CD4-positive, alpha-beta memory T cell (primary cell): ENCODE data around the gene CHRNE. TPM values are rescaled to one million over a fixed set of nuclear protein-coding genes. Genes with fewer than 3 reads are reported as not detected.

Source experiments
- CTCF ChIA-PET: fragments of 350-600 bp; sonication (Branson Sonifier 250); formaldehyde crosslinking; loops from one replicate; lab custom pipeline; 2021; ENCODE audit warnings: inconsistent platforms; ENCODE audit not compliant: partially characterized antibody; lab: Charles Lee
- POLR2A ChIA-PET: fragments of 350-600 bp; sonication (Branson Sonifier 250); formaldehyde crosslinking; loops from one replicate; lab custom pipeline; 2021; ENCODE audit not compliant: partially characterized antibody; lab: Charles Lee
- DNase-seq, 5 donors: peaks; one replicate each; pipeline versions ENCODE4 v3.0.0 to v3.0.0-alpha.2; 2020 to 2022; ENCODE audit warnings: mixed read lengths in 1 of 5
- H3K27ac ChIP-seq: one replicate; pipeline ENCODE4 v1.7.0; 2013; ENCODE audit warnings: low read depth, low read length
- H3K27me3 ChIP-seq: 2 replicates; pipeline ENCODE4 v1.7.0; 2013; ENCODE audit warnings: mild to moderate bottlenecking, low read length, moderate library complexity; ENCODE audit not compliant: insufficient read depth
- H3K36me3 ChIP-seq: 2 replicates; pipeline ENCODE4 v1.7.0; 2013; ENCODE audit warnings: mild to moderate bottlenecking, low read length, moderate library complexity; ENCODE audit not compliant: insufficient read depth
- H3K4me1 ChIP-seq: 2 replicates; pipeline ENCODE4 v1.7.0; 2013; ENCODE audit warnings: mild to moderate bottlenecking, low read length, moderate library complexity; ENCODE audit not compliant: insufficient read depth
- H3K4me3 ChIP-seq, 2 donors: one replicate each; pipeline ENCODE4 v1.7.0; 2013; ENCODE audit warnings: low read length in 2 of 2, mild to moderate bottlenecking in 1 of 2
- H3K9me3 ChIP-seq, 2 donors: one replicate each; pipeline ENCODE4 v1.7.0; 2013; ENCODE audit warnings: low read length in 2 of 2, control low read depth in 1 of 2; ENCODE audit not compliant: control insufficient read depth in 1 of 2
- H3K27ac Mint-ChIP-seq, 7 donors: one replicate each; pipeline ENCODE4 v1.8.0; 2020 to 2021; ENCODE audit warnings: mixed read lengths in 7 of 7, mild to moderate bottlenecking in 6 of 7, inconsistent platforms in 3 of 7, moderate library complexity in 3 of 7
- H3K27me3 Mint-ChIP-seq, 2 donors: one replicate each; pipeline ENCODE4 v1.8.0; 2020 to 2021; ENCODE audit warnings: mixed read lengths in 2 of 2
- H3K36me3 Mint-ChIP-seq, 2 donors: one replicate each; pipeline ENCODE4 v1.8.0; 2020 to 2021; ENCODE audit warnings: mixed read lengths in 2 of 2, inconsistent platforms in 1 of 2, mild to moderate bottlenecking in 1 of 2
- H3K4me1 Mint-ChIP-seq, 4 donors: one replicate each; pipeline ENCODE4 v1.8.0; 2020 to 2021; ENCODE audit warnings: mixed read lengths in 4 of 4, mild to moderate bottlenecking in 1 of 4
- H3K4me3 Mint-ChIP-seq, 8 donors: one replicate each; pipeline ENCODE4 v1.8.0; 2020 to 2021; ENCODE audit warnings: mixed read lengths in 8 of 8, mild to moderate bottlenecking in 7 of 8, moderate library complexity in 6 of 8, inconsistent platforms in 3 of 8
- H3K9me3 Mint-ChIP-seq, 8 donors: one replicate each; pipeline ENCODE4 v1.8.0; 2020 to 2021; ENCODE audit warnings: mixed read lengths in 8 of 8, mild to moderate bottlenecking in 5 of 8, inconsistent platforms in 3 of 8, moderate library complexity in 1 of 8
- intact Hi-C: fragments of 100-400 bp; cut with micrococcal nuclease; formaldehyde crosslinking; loops from one replicate; pipeline ENCODE4 v1.15.1; 2023
- polyA plus RNA-seq, 2 donors: library from polyadenylated mRNA; unstranded; fragments of 300-500 nt; fragmentation: Illumina TruSeq; gene quantifications; one replicate each; pipeline ENCODE4 v1.2.3, GENCODE V29; 2021
- total RNA-seq, 2 experiments: library from RNA; stranded (reverse); gene quantifications; one replicate each; pipeline ENCODE4 v1.2.3, GENCODE V29; 2021

Gene CHRNE
- total and polyA plus RNA-seq, 4 experiments from 2014 or later: 0.08 to 1.3 (median 0.42) TPM

DNA sequence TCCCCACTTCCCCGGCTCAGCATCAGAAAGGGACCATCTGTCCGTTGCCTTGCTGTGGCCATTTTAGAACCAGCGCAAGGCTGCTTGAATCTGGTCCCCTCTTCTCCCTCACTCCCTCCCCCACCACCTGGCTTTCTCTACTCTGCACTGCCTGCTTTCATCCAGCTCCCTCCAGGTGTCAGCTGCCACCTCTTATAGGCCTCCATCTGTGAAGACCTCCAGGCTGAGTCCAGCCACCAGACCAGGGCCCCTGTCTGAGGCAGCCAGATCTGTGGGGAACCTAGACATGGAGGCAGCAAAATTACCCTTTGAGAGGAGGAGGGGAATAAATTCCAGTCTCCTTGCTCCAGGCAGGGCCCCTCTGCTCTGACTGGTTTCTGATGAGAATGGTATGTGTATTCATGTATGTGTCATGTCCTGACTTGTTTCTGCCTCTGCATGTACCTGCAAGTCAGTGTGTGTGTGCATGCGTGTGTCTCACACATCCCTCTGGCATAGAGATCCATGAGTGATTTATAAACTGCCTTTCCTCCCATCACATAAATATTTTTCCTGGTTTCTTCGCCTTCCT is 48.7 kb downstream of the CHRNE start:
- Histone ChIP-seq H3K36me3 (peaks cover 2% of the 10 kb centered on the region), H3K4me1 (peaks cover 24% of the 10 kb centered on the region), H3K9me3 (no peaks in the 10 kb centered on the region), H3K4me3 (no peak overlapping the region), H3K27me3 (no peaks in the 10 kb centered on the region), H3K27ac (no peak overlapping the region)
- CTCF ChIA-PET: no interaction called here
- Mint-ChIP-seq H3K27me3 (no peaks in the 10 kb centered on the region), H3K4me1 (peaks cover 38 to 77% (median 50%) of the 10 kb centered on the region in 4 donors), H3K9me3 (peaks cover 0 to 7% (median 3%) of the 10 kb centered on the region in 8 donors), H3K36me3 (peaks cover 22 to 29% of the 10 kb centered on the region in 2 donors), H3K4me3 (peak overlapping the region in 1 of 8 donors; percentile 11), H3K27ac (peak overlapping the region in 3 of 7 donors; percentile 41 to 76 (median 42))
- DNase-seq: no peak
- intact Hi-C loops: no loop called here
- POLR2A ChIA-PET: no interaction called here

DNA sequence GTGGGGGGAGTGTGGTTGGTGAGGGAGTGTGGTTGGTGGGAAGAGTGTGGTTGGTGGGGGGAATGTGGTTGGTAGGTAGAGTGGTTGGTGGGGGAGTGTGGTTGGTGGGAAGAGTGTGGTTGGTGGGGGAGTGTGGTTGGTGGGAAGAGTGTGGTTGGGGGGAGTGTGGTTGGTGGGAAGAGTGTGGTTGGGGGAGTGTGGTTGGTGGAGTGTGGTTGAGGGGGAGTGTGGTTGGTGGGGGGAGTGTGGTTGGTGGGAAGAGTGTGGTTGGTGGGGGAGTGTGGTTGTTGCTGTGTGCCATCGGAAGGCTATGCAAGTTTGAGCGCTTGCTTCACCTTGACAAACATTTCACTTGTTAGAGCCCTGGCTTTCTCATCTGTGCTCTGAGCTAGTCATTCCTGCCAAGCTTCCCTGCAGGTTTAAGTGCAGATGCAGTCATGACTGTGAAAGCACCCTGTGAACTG is 49.7 kb downstream of the CHRNE start:
- Histone ChIP-seq H3K27me3 (no peaks in the 10 kb centered on the region), H3K9me3 (no peaks in the 10 kb centered on the region), H3K4me1 (peaks cover 24% of the 10 kb centered on the region), H3K27ac (no peak overlapping the region), H3K36me3 (no peaks in the 10 kb centered on the region), H3K4me3 (no peak overlapping the region)
- Mint-ChIP-seq H3K4me1 (peaks cover 35 to 72% (median 49%) of the 10 kb centered on the region in 4 donors), H3K9me3 (peaks cover 0 to 7% (median 3%) of the 10 kb centered on the region in 8 donors), H3K27me3 (no peaks in the 10 kb centered on the region), H3K36me3 (peaks cover 20 to 29% of the 10 kb centered on the region in 2 donors), H3K27ac (peak overlapping the region in 3 of 7 donors; percentile 6 to 83 (median 76)), H3K4me3 (no peak overlapping the region)
- peak in 3 of 5 donors; percentile 17 to 23 (median 23) for DNase-seq
- ChIA-PET POLR2A (interaction anchor here (0.9 kb wide), 1 partner anchor 17 kb away, joined by 3 read pairs; no protein-coding TSS in a partner anchor), CTCF (no interaction called here)
- intact Hi-C loops: no loop called here

DNA sequence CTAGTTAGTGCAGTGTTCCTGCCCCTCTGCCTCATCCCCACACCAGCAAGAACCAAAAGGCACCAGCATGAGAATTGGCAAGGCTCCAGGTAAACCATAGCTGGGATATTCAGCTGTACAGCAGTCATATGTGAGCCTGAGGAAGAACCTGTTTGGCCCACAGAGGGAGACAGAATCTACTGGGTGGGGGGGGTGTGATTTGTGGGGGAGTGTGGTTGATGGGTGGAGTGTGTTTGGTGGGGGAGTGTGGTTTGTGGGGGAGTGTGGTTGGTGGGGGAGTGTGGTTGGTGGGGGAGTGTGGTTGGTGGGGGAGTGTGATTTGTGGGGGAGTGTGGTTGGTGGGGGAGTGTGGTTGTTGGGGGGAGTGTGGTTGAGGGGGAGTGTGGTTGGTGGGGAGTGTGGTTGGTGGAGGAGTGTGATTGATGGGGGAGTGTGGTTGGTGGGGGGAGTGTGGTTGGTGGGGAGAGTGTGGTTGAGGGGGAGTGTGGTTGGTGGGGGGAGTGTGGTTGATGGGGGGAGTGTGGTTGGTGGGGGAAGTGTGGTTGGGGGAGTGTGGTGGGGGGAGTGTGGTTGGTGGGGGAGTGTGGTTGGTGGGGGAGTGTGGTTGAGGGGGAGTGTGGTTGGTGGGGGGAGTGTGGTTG is 50.2 kb downstream of the CHRNE start:
- Histone ChIP-seq H3K4me3 (no peak overlapping the region), H3K9me3 (no peaks in the 10 kb centered on the region), H3K27me3 (no peaks in the 10 kb centered on the region), H3K36me3 (no peaks in the 10 kb centered on the region), H3K27ac (no peak overlapping the region), H3K4me1 (peaks cover 19% of the 10 kb centered on the region)
- ChIA-PET CTCF (no interaction called here), POLR2A (interaction anchor here (0.9 kb wide), 1 partner anchor 17 kb away, joined by 3 read pairs; no protein-coding TSS in a partner anchor)
- DNase-seq: peak; percentile 30 to 70 (median 43)
- H3K36me3 Mint-ChIP-seq: peaks cover 20 to 31% of the 10 kb centered on the region in 2 donors
- peaks cover 0 to 7% (median 3%) of the 10 kb centered on the region in 8 donors for H3K9me3 Mint-ChIP-seq
- H3K4me3 Mint-ChIP-seq: peak overlapping the region in 1 of 8 donors; percentile 2
- H3K4me1 Mint-ChIP-seq: peaks cover 34 to 70% (median 49%) of the 10 kb centered on the region in 4 donors
- intact Hi-C loops: no loop called here
- peak overlapping the region; percentile 19 to 86 (median 68) for H3K27ac Mint-ChIP-seq
- H3K27me3 Mint-ChIP-seq: no peaks in the 10 kb centered on the region

DNA sequence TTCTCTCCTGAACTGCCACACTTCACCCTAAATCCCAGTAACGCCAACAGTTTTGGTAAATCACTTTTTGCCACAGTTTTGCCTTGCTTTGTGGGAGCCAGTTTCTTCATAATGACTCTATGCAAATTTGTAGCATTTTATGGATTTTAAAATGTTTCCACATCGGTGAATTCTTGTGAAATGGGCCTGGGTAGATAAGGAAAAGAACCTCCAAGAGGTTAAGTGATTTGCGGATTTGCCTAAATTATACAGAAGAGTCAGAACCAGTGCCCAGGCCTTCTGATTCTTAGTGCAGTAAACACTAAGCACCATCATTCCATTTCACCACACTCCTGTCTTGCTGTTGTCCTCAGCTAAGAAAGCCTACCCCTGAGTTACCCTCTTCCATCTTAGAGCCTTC is 51.8 kb downstream of the CHRNE start:
- intact Hi-C loops: no loop called here
- ChIA-PET POLR2A (interaction anchor here (2.7 kb wide), 1 partner anchor 16 kb away, joined by 8 read pairs; no protein-coding TSS in a partner anchor), CTCF (no interaction called here)
- Histone ChIP-seq H3K36me3 (no peaks in the 10 kb centered on the region), H3K27ac (no peak overlapping the region), H3K27me3 (no peaks in the 10 kb centered on the region), H3K4me1 (peaks cover 16% of the 10 kb centered on the region), H3K9me3 (no peaks in the 10 kb centered on the region), H3K4me3 (no peak overlapping the region)
- peak overlapping the region in 4 of 7 donors; percentile 11 to 91 (median 64) for H3K27ac Mint-ChIP-seq
- H3K9me3 Mint-ChIP-seq: peaks cover 0 to 7% (median 3%) of the 10 kb centered on the region in 8 donors
- H3K27me3 Mint-ChIP-seq: no peaks in the 10 kb centered on the region
- H3K4me3 Mint-ChIP-seq: no peak overlapping the region
- DNase-seq: no peak
- peaks cover 15 to 33% of the 10 kb centered on the region in 2 donors for H3K36me3 Mint-ChIP-seq
- peaks cover 34 to 72% (median 51%) of the 10 kb centered on the region in 4 donors for H3K4me1 Mint-ChIP-seq

DNA sequence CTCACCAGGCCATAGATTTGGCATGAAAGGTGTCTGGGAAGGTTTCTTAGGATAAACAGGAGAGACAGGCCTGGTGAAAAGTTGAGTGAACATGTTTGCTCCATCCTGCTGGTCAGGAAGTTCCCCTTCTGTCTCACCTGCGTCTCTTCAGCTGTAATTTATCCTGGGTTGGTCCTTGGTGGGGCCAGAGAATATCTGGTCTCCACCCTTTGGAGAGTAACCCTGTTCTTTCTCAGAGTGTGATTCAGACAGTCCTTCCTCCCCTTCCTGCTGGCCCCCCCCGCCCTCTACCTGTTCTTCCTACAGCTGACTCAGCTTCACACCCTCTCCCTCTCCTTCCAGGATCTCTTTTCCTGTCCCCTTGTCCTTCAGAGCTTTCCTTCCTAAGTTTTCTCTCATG is 52.7 kb downstream of the CHRNE start:
- H3K4me3 ChIP-seq: no peak overlapping the region
- intact Hi-C loops: no loop called here
- no peaks in the 10 kb centered on the region for H3K9me3 ChIP-seq
- H3K4me1 Mint-ChIP-seq: peaks cover 34 to 75% (median 53%) of the 10 kb centered on the region in 4 donors
- H3K36me3 ChIP-seq: no peaks in the 10 kb centered on the region
- no peaks in the 10 kb centered on the region for H3K27me3 ChIP-seq
- no peak overlapping the region for H3K4me3 Mint-ChIP-seq
- POLR2A ChIA-PET: interaction anchor here (0.6 to 2.7 kb wide), 3 partner anchors 10 to 16 kb away, joined by 3 to 8 read pairs (median 4); no protein-coding TSS in a partner anchor
- H3K27me3 Mint-ChIP-seq: no peaks in the 10 kb centered on the region
- no peak overlapping the region for H3K27ac ChIP-seq
- H3K27ac Mint-ChIP-seq: no peak overlapping the region
- H3K36me3 Mint-ChIP-seq: peaks cover 13 to 34% of the 10 kb centered on the region in 2 donors
- DNase-seq: no peak
- CTCF ChIA-PET: interaction anchor here (1.5 kb wide), 1 partner anchor 60 kb away, joined by 3 read pairs; no protein-coding TSS in a partner anchor
- peaks cover 0 to 7% (median 3%) of the 10 kb centered on the region in 8 donors for H3K9me3 Mint-ChIP-seq
- peaks cover 16% of the 10 kb centered on the region for H3K4me1 ChIP-seq

DNA sequence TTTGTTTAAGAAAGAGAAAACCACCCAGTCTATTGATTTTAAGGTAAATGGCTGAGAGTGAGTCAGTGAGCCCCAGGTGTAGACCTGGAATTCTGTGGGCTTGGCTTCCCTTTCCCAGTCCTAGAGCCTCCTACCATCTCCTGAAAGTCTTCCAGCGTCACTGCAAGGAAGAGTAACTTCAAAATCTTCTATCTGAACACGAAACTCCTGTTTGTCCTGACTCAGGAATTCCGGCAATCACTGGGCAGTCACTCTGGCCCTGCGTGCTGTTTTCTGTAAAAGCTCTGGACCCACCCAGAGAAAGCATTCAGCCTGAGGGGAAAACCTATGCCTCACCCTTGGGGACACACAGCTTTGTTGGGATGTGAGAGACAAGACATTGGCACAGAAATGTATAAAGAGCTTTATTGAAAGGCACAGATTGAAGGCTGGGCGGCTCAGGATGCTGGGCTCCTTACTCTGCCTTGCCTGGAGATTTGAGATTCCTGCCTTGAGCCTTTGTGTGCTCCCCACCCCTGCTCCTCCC is 53.8 kb downstream of the CHRNE start:
- Mint-ChIP-seq H3K9me3 (peaks cover 0 to 7% (median 3%) of the 10 kb centered on the region in 8 donors), H3K36me3 (peaks cover 9 to 27% of the 10 kb centered on the region in 2 donors), H3K27ac (peak overlapping the region in 1 of 7 donors; percentile 38), H3K4me3 (no peak overlapping the region), H3K4me1 (peaks cover 40 to 78% (median 51%) of the 10 kb centered on the region in 4 donors), H3K27me3 (no peaks in the 10 kb centered on the region)
- H3K4me3 ChIP-seq: no peak overlapping the region
- intact Hi-C loops: no loop called here
- POLR2A ChIA-PET: interaction anchor here (1.1 kb wide), 1 partner anchor 8 kb away, joined by 3 read pairs; no protein-coding TSS in a partner anchor
- DNase-seq: no peak
- H3K4me1 ChIP-seq: peaks cover 16% of the 10 kb centered on the region
- no peaks in the 10 kb centered on the region for H3K9me3 ChIP-seq
- no peaks in the 10 kb centered on the region for H3K27me3 ChIP-seq
- peaks cover 9% of the 10 kb centered on the region for H3K36me3 ChIP-seq
- no peak overlapping the region for H3K27ac ChIP-seq
- CTCF ChIA-PET: interaction anchor here (1.5 kb wide), 1 partner anchor 59 kb away, joined by 3 read pairs; no protein-coding TSS in a partner anchor
